HG03378 (cell line): ENCODE data around the gene DNAH8.

Experiments
- ATAC-seq: cut with Tn5 transposase; IDR thresholded peaks from one replicate; pipeline ENCODE4 v1.9.1; 2021; ENCODE audit warnings: mild to moderate bottlenecking, moderate library complexity; ENCODE audit not compliant: unreplicated experiment

Gene DNAH8

DNA sequence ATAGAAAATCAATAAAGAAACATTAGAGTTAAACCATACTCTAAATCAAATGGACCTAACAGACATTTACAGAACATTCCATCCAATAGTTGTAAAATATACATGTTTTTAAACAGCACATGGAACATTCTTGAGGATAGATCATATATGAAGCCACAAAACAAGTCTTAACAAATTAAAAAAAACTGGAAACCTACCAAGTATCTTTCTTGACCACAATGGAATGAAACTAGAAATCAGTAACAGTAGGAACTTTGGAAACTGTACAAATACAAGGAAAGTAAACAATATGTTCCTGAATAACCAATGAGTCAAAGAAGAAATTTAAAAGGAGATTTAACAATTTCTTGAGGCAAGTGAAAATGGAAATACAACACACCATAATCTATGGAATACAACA is 242.3 kb downstream of the DNAH8 start:
- ATAC-seq, result no peak

DNA sequence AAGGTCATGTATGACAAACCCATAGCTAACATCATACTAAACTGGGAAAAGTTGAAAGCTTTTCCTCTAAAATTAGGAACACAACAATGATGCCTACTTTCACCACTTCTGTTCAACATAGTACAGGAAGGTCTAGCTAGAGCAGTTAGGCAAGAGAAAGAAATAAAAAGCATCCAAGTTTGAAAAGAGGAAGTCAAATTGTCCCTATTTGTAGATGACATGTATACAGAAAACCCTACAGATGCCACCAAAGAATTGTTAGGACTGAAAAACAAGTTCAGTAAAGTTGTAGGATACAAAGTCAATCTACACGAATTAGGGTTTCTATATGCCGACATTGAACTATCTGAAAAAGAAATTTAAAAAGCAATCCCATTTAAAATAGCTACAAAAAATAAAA is 244.0 kb downstream of the DNAH8 start:
- no peak for ATAC-seq

DNA sequence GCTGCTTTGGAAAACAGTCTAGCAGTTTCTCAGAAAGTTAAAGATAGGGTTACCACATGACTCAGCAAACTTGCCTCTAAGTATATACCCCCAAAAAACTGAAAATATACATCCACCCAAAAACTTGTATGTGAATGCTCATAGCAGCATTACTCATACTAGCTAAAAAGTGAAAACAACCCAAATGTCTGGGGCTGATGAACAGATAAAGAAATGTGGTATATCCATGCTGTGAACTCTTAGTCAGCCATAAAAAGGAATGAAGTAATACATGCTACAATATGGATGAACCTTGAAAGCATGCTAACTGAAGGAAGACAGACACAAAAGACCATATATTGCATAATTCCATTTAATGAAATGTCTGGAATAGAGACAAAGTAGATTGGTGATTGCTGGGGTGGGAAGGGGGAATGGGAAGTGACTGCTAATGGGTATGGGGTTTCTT is 253.6 kb downstream of the DNAH8 start:
- ATAC-seq, result no peak

DNA sequence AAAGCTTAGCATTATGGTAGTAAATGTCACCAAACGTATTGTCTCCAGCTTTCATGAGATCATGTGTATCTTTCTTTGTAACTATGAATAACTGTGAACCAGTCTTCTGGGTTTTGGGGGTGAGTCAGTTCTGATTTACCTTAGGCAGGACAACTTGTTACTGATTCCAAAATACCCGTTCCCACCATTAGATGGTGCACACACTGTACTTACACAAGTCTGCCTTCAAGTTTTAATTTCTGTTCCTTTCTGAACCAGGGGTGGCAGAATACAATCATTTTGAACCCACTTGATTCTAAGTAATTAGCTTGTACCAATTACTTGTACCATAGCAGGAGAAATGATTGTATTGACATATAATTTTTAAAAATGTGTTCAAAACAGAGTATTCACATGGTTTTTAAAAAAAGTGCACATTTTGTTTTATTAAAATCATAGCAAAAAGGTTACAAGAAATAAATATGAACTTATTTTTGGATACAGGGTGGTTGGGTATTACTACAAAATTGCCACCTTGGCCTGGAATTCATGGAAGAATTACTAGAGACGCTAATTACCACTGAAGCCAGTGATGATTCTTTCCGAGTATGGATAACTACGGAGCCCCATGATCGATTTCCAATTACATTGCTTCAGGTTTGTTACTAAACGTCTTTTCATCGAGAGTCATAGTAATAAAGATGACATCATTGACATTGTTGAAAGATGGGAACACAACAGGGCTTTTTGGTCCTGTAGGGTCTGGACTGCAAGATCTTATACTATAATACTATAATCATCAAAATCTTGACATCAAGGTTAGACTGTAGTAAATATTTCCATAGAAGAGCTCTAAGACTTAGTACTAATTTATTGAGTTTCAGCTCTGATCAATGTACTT is 258.3 kb downstream of the DNAH8 start:
- no peak for ATAC-seq

DNA sequence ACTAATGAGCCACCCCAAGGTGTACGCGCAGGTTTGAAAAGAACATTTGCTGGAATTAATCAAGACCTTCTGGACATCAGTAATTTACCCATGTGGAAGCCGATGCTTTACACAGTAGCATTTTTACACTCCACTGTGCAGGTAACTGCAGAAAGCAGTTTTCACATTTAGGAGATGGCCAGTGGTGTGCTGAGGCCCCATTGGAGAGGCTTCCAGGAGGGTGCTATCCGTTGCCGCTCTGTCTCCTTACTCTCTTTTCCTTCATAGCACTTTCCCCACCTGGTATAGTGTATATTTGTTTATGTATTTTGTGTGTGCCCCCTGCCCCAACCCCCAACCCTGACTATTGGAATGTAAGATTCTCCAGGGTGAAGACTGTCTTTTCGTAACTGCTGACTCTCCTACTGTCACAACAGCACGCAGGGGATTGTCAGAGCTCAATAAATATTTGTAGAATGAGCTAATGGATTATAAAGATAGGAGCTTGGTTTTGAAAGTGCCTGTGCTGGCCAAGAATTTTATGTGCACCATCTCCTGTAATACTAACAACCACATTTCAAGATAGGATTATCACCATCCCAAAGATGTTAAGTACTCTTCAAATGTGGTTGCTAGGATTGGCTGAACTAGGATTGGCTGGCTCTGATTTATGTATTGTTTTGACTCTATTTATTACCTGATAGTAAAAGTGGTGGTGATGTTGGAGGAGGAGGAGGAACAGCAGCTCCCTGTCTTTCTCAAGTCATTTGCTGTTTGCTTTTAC is 259.5 kb downstream of the DNAH8 start:
- no peak for ATAC-seq

DNA sequence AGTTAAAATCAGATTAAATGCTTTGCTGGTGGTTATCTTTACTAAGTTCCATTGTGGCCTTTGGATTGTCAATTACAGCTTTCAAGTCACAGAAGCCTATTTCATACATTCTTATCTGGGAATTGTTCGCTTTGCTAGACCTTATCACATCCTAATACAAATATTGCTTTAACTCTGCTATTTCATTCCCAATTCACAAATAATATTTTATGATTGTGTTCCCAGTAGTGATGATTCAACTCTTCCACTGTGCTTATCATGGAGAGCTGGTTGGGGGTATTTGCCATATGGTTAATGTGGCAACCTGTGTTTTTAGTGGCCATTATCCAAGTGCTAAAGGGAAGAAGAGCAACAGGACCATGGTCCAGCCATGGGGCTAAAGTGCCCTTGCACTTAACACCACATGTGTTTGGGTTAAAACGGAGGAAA is 260.5 kb downstream of the DNAH8 start:
- no peak for ATAC-seq

DNA sequence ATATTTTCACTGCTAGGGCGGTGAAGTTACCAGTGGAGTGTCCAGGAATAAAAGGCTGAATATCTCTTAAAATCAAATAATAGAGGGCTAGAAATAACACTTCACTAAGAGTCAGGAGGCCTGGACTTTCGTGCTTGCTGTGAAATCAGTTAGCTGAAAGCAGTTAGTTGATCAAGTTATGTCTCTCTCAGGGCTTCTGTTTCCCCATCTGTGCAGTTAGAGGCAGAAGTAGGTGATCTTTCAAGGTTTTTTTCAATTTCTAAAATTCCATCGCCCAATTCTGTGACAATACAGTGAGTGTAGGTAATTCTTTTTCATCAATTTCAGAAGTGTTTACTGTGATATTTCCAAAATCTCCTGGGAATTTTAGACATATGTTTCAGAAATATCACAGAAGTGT is 260.9 kb downstream of the DNAH8 start:
- no peak for ATAC-seq

DNA sequence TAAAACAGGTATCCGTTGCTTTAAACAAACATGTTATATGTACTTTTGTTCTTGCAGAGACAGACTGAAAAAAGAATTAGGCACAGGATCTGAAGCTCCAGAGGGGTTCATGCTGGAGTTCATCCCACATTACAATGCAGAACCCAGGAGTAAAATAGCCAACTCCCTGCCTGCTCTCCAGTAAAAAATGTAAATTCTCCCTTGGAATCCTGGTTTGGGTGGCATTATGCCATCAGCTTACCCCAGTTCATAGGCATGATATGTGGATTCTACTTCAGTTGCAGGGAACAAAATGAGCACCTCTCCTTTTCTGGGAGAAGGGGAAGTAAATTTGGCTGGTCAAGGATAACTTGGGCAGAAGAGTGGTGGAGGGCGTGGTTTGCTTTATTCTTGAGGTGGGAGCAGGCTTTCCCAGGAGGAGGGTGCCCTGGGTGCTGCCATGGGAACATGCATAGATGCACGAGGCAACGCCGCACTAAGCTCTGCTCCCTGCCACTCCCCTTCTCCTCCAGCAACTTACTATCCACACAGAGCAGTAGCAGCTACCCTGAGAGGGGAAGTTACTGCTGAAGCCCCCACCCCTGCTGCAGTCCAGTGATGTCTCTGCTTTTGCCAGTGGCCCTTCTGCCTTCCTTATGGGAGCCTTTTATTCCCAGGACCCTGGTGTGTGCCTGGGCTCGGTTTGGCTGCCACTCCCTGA is 261.8 kb downstream of the DNAH8 start:
- no peak for ATAC-seq

DNA sequence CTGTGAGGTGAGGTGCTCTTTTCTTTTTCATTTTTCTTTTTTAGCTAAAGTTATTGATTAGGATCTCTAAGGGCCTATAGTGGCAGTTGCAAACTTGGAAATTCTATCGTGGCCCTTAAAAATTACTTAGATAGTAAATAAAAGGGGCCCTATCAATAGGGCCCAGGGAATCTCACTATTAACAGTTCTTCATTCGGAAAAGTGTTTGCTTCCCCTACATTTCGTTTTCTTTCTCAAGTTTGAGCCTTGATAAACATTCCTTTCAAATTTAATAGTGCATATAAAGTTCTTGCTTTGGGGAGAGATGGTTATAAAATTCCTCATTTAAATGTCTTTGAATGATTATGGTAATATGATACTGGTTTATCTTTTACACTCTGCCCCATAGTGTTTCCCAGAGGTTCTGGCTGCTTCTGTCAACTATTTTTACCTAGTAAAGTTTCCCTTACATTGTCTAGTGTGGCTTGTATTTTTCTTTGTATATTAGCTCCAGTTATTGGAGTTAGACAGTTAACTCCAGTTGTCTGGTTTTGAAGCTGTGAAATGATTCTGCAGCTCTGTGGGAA is 263.1 kb downstream of the DNAH8 start:
- no peak for ATAC-seq

DNA sequence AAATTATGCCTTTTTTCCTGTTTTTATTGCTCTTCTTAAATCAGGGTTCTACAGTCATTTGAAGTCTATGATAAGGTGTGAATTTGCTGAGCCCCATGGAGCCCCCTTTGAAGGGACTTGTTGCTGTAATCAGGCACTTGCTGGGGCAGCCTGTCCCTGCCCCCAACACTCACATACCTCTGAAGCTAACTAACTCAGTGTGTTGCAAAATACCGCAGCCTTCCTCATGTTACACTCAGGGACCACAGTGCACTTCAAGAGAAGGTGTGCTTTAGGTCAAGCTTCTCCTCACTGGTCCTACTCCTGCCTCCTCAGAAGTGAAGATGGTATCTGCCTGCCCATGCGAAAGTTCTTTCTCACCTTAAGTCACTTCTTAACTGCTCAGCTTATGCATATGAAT is 267.4 kb downstream of the DNAH8 start:
- no peak for ATAC-seq

DNA sequence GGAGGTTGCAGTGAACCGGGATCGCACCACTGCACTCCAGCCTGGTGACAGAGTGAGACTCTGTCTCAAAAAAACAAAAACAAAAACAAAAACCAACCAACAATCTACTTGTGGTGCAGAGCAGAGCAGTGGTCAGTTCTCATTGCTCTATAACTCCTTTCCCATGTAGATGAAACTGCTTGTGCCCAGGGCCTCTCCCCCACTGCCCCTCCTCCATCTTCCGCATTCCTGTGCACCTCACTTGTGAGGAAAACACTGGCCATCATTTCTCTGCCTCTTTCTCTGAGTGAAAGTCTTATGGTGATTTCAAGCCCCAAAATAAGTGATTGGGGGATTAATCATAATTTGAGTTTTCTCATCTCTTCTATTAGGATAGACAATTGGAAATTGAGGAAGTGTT is 269.6 kb downstream of the DNAH8 start:
- ATAC-seq, result no peak

DNA sequence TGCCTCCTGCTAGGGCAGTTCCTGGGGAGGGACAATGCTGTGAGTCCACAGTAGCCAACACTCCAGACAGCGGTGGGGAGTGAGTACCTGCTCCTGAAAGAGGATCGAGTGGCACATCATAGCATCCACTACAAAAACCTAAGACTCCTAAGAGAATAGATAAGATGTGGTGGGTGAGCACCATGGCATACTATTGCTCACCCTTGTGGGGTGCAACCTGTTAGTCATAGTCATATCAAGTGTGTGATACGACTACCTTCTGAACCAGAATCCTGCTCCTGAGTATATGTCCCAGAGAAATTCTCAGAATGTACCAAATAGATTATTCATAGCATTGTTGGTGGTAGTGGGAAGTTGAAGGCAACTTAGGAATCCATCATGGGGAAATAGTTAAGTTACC is 270.7 kb downstream of the DNAH8 start:
- ATAC-seq, result no peak

DNA sequence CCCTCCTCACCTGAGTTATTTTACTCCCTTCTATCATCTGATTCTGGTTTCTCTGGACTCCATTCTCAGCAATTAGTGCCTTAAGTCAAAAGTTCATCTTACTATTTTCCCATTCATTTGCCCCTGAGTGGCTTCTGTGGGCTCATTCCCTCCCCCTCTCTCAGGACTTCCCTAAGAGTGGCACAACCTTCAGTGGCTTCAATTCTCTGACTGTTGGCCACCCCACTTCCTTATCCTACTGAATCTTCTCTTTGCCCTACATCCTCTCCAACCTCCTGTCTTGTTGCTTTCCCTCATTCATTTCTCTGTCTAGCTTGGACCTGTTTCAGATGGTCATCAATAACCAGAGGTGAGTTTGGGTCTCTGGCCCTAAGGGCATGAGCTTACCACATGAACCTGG is 272.4 kb downstream of the DNAH8 start:
- no peak for ATAC-seq

DNA sequence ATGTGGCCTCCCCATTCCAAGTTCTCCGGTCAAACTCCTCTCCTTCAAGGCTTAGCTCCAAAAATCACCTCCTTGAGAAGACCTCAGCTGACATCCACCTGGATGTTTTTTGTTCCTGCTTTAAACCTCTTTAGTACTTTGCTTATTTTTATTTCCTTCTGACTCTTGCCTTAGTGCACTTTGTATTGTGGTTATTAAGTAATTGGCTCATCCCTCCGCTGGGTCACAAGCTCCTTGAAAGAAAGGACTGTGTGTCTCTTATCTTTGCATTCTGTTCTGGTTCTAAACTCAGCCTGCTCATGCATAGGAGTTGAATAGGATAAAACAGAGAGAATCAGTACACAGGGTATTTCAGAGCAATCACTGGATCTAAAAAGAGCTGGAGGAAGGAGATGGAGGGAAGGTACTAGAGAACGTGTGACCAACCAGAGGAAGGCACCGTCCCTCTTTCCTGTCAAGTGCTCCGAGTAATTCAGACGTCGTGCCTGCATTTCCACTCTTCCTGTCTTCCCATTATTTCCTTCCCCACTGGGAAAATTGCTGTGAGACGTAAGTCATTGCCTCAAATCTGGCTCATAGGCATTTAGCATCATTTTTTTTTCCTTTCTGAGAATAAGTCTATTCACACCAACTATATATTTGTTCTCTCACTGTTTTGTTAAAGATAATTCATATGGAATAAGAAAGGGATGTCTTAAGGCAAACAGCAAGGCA is 273.8 kb downstream of the DNAH8 start:
- no peak for ATAC-seq

DNA sequence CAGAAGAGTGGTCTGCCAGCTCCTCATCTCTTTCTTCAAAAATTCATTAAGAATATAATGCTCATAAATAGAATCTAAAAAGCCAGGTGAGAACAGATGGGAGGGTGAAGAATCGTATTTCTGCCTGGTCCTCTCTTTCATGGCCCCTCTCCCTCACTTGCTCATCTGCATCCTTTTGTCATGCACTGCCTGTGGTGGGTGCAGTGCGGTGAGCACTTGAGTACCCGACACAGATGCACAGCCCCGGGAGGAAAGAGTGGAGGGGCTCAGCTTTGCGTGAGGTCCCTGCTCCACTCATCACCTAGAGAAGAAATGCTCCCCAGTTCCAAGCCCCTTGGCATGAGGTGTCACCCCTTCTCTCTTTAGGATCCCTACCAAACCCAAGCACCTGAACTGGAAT is 275.4 kb downstream of the DNAH8 start:
- no peak for ATAC-seq

DNA sequence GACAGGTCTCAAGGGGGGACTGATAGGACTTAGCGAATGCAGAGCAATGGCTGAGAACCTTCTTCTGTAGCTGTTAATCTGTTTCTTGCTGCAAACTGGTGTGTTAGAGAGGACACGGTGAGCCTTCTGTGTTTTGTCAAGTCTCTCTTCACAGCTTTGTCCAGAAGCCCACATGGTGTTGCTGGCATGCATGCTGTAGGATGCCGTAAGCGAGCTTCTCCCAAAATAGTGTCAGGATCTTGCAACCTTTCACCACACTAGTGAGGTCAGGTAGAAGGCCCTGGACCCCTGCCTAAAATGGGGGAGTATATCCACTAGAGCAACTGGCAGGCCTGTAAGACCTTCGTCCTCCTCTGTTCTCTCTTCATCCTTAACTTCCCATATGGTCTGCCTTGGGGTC is 281.6 kb downstream of the DNAH8 start:
- no peak for ATAC-seq

DNA sequence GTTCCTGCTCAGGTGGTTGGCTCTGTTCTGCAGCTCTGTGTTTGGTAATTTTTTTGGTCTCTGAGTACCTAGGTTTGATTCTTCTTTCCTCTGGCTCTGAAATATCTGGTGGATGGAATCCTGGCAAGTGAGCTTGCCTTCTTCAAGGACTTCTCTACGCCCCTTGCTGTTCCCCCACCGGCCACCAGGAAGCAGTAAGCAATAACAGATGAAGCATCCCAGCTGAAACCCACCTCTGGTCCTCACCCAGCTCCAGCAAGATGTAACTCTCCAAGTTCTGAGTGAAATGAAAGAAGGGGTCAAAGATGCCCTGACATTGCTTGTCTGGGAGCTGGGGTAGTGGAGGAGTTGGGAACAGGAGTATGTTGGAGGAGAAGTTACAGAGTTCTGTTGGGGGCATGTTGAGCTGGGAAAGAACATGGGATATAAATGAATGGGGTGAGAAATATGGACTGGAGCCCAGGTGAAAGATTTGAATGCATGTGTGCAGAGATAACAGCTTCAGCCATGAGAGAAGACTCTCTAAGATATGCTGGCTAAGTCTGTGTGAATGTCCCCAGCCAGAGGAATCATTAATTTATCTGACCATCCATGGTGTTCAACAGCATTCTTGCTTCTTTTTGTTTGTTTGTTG is 282.1 kb downstream of the DNAH8 start:
- no peak for ATAC-seq

DNA sequence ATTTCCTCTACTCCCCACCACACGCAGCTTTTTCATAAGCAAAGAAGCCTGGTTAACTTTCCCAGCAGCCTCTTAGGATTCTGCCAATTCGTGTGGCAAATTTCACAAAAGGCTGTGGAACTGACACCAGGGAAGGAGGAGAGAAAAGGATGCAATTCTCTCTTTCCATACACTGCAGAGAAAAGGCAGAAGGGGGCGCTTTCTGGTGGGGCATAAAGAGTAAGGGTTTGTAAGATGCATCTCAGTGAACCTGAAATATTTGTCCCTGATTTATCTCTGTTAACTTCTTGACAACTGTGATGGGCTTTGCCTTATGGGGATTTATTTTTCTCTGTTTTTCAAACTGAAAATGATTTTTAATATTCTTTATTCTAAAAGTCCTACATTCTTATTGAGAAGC is 288.0 kb downstream of the DNAH8 start:
- no peak for ATAC-seq

DNA sequence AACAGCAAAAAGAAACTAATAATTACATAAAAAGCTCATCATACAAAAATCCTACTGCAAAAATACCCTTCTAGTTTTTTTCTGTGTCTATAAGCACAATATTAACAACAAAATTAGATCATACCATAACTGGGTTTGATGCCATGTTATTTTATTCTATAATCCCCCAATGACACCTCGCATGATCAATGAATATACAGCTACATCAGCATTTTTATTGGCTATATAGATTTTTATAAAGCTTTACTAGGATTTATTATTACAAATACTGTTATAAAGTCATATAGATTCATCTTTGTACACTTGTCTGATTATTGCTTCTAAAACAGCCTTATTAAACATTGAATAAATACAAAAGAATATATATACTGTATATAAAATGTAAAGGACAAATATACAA is 288.4 kb downstream of the DNAH8 start:
- ATAC-seq, result no peak

DNA sequence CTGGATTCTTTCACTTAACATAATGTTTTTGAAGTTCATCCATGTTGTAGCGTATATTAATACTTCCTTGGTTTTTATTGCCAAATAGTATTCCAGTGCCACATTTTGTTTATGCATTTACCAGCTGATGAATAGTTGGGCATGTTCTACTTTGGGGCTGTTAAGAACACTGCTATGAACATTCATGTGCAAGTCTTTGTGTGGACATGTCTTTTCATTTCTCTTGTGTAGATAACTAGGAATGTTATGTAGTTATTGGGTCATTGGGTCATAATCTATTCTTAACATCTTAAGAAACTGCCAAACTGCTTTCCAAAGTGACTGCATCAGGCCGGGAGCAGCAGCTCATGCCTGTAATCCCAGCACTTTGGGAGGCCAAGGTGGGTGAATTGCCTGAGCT is 289.7 kb downstream of the DNAH8 start:
- no peak for ATAC-seq
